SU-DHL-6 (cell line): ENCODE results near the gene SLC34A3.
A peak's percentile ranks its signal among the peaks of the same experiment; 100 is the strongest.

Source experiments
- H2AFZ ChIP-seq: fragments of 200-600 bp; sonication (generic); 2 replicates; pipeline ENCODE4 v1.6.1; 2014; ENCODE audit warnings: low read depth, mild to moderate bottlenecking, moderate library complexity, mixed read lengths, antibody characterized with exemption, low read length; ENCODE audit not compliant: severe bottlenecking
- H3F3A ChIP-seq: fragments of 200-600 bp; shearing (Covaris generic); 2 replicates; pipeline ENCODE4 v1.6.0; 2016; ENCODE audit warnings: antibody characterized with exemption, mild to moderate bottlenecking; ENCODE audit not compliant: insufficient read depth
- H3K27ac ChIP-seq: fragments of 200-600 bp; sonication (generic); 2 replicates; pipeline ENCODE4 v1.5.1; 2016; ENCODE audit warnings: low read depth, mild to moderate bottlenecking, low read length, moderate library complexity, mixed read lengths
- H3K27me3 ChIP-seq: fragments of 200-600 bp; sonication (generic), shearing (Covaris generic); 2 replicates; pipeline ENCODE4 v1.6.0; 2014; ENCODE audit warnings: mild to moderate bottlenecking, low read length
- H3K36me3 ChIP-seq: fragments of 200-600 bp; sonication (generic); 2 replicates; pipeline ENCODE4 v1.6.1; 2014; ENCODE audit warnings: mild to moderate bottlenecking, low read length, mixed read lengths
- H3K4me2 ChIP-seq: fragments of 300-600, 200-600 bp; shearing (Covaris generic), sonication (generic); 2 replicates; pipeline ENCODE4 v1.6.0; 2014; ENCODE audit warnings: low read length, low read depth, mild to moderate bottlenecking; ENCODE audit not compliant: poor library complexity, severe bottlenecking
- H3K4me3 ChIP-seq: fragments of 200-600 bp; sonication (generic); 2 replicates; pipeline ENCODE4 v1.5.1; 2014; ENCODE audit warnings: antibody characterized with exemption, low read length, mild to moderate bottlenecking, mixed read lengths; ENCODE audit not compliant: insufficient read depth, poor library complexity, severe bottlenecking
- H3K79me2 ChIP-seq: fragments of 200-600 bp; sonication (generic); 2 replicates; pipeline ENCODE4 v1.6.1; 2014; ENCODE audit warnings: mild to moderate bottlenecking, low read length, moderate library complexity; ENCODE audit not compliant: insufficient read depth
- H3K9ac ChIP-seq: fragments of 200-600 bp; sonication (generic); 2 replicates; pipeline ENCODE4 v1.7.0; 2014; ENCODE audit warnings: mild to moderate bottlenecking, low read length
- H3K9me2 ChIP-seq: fragments of 200-600 bp; sonication (generic); replicated peaks from 2 replicates; pipeline ENCODE4 v1.6.1; 2014; ENCODE audit warnings: low read length; ENCODE audit not compliant: insufficient read depth
- H3K9me3 ChIP-seq: fragments of 200-600 bp; sonication (generic); 2 replicates; pipeline ENCODE4 v1.6.1; 2014; ENCODE audit warnings: low read length, mixed read lengths; ENCODE audit not compliant: insufficient read depth
- H4K20me1 ChIP-seq: fragments of 200-600 bp; sonication (generic); 2 replicates; pipeline ENCODE4 v1.6.1; 2014; ENCODE audit warnings: low read depth, mild to moderate bottlenecking, antibody characterized with exemption, low read length, moderate library complexity, mixed read lengths
- CTCF ChIP-seq: fragments of 200-600 bp; sonication (generic); IDR thresholded peaks from one replicate; pipeline ENCODE4 v1.5.1; 2017; ENCODE audit warnings: antibody characterized with exemption, mild to moderate bottlenecking, low read length, moderate library complexity; ENCODE audit not compliant: insufficient read depth, poor library complexity, severe bottlenecking
- EZH2phosphoT487 ChIP-seq: fragments of 200-600 bp; sonication (generic), shearing (Covaris generic); conservative IDR thresholded peaks from 2 replicates; pipeline ENCODE4 v1.6.1; 2018; ENCODE audit warnings: mild to moderate bottlenecking, antibody characterized with exemption, low read length, moderate library complexity, mixed read lengths

SLC34A3 gene

DNA sequence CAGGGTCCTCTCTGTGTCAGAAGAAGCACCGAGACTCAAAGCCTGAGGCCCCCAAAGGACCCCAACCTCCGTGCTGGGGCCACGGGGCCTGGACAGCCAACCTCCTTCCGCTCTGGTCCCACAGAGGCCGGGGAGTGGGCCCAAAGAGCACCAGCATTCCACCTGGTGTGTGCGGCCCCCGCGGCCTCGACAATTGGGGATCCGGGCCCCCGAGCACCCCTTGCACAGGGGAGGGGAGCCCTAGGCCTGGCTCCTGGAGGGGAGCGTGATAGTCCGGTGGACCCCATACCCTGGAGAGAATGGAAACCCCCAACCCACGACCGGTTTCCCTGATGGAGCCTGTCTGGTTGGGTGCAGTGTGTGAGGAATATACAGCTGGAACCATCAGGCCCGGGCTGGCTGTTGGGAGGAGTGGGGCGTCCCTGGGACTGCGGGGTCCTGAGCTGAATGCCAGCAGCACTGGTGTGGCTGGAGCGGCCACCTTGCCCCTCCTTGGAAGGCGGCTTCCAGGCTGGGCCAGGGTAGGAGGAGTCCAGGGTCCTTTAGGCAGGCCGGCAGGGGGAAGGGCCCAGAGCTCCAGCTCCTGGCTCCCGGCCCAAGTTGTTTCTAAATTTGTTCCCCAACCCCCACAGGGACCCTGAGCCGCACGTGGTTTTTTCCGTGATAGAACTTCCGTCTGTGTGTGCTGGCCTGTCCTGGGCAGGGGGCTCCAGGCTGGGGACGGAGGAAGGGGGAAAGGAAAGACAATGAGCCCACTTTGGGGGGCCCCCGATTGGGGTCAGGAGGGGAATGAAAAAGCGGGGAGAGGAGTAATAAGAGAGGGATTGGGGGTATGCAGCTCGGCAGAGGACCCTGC is 46.0 kb downstream of the SLC34A3 start:
- H3K9me2 ChIP-seq = no peaks in the 10 kb centered on the region
- H3K36me3 ChIP-seq = no peaks in the 10 kb centered on the region
- TF ChIP-seq EZH2phosphoT487 (no peak), CTCF (no peak)
- no peak overlapping the region for H2AFZ ChIP-seq
- no peaks in the 10 kb centered on the region for H3K27me3 ChIP-seq
- H3K4me3 ChIP-seq = peak overlapping the region; percentile 47
- no peaks in the 10 kb centered on the region for H3K79me2 ChIP-seq
- H4K20me1 ChIP-seq = no peaks in the 10 kb centered on the region
- peak overlapping the region; percentile 55 for H3K9ac ChIP-seq
- no peaks in the 10 kb centered on the region for H3K9me3 ChIP-seq
- H3K27ac ChIP-seq = peak overlapping the region; percentile 62
- peak overlapping the region; percentile 67 for H3K4me2 ChIP-seq
- H3F3A ChIP-seq = no peaks in the 10 kb centered on the region

GRCh38 chr9:137277329-137278041 is 46.8 kb downstream of the SLC34A3 start, which contains the start of gene TOR4A:
TOR4A (plus strand) TSS chr9:137277726; CDS start chr9:137278690, 964 bp downstream.
- H3K27ac ChIP-seq = peak within 1 kb of the TSS; percentile 62
- H3K9ac ChIP-seq = peak within 1 kb of the TSS; percentile 55
- peak within 1 kb of the TSS; percentile 47 for H3K4me3 ChIP-seq
- H4K20me1 ChIP-seq = no peaks in the 10 kb centered on the region
- no peak within 1 kb of the TSS for H2AFZ ChIP-seq
- H3F3A ChIP-seq = peaks cover 3% of the 10 kb centered on the region; the same call in 1 of the 2 replicates
- TF ChIP-seq CTCF (no peak), EZH2phosphoT487 (no peak)
- no peaks in the 10 kb centered on the region for H3K9me3 ChIP-seq
- no peaks in the 10 kb centered on the region for H3K79me2 ChIP-seq
- H3K4me2 ChIP-seq = peak within 1 kb of the TSS; percentile 67
- H3K27me3 ChIP-seq = no peaks in the 10 kb centered on the region
- no peaks in the 10 kb centered on the region for H3K36me3 ChIP-seq
- H3K9me2 ChIP-seq = no peaks in the 10 kb centered on the region

GRCh38 chr9:137278061-137278701 is 47.5 kb downstream of the SLC34A3 start:
- Histone ChIP-seq H3K27me3 (no peaks in the 10 kb centered on the region), H2AFZ (no peak overlapping the region), H4K20me1 (no peaks in the 10 kb centered on the region), H3K9me2 (no peaks in the 10 kb centered on the region), H3K27ac (peak overlapping the region; percentile 62), H3K4me3 (peak overlapping the region; percentile 47), H3K79me2 (no peaks in the 10 kb centered on the region), H3K4me2 (peak overlapping the region; percentile 67), H3K9me3 (no peaks in the 10 kb centered on the region), H3F3A (peaks cover 7% of the 10 kb centered on the region; the same call in 1 of the 2 replicates), H3K9ac (peak overlapping the region; percentile 55), H3K36me3 (no peaks in the 10 kb centered on the region)
- no peak for TF ChIP-seq EZH2phosphoT487
- no peak for TF ChIP-seq CTCF
